Spleen (tissue), 11 donors: ENCODE results near the gene EYA2. TPM values are rescaled to one million over a fixed set of nuclear protein-coding genes. Genes with fewer than 3 reads are reported as not detected.

Source experiments
- DNase-seq: peaks from one replicate; pipeline ENCODE4 v3.0.0-alpha.2; 2020
- H3K27ac ChIP-seq, 8 donors: fragments of 200-600 bp; sonication (generic) in 7 of 8; 1 replicate in 4 of 8; 2 replicates in 4 of 8; pipeline versions ENCODE4 v1.5.0 to v1.8.0; 2016 to 2021; ENCODE audit warnings: inconsistent platforms in 4 of 8, mild to moderate bottlenecking in 4 of 8, moderate library complexity in 1 of 8
- H3K27me3 ChIP-seq, 7 donors: fragments of 200-600 bp; sonication (generic) in 6 of 7; replicated peaks in 1 of 7; 1 replicate in 4 of 7; 2 replicates in 3 of 7; pipeline versions ENCODE4 v1.5.0 to v1.8.0; 2016 to 2021; ENCODE audit warnings: inconsistent platforms in 3 of 7, mild to moderate bottlenecking in 1 of 7
- H3K36me3 ChIP-seq, 6 donors: fragments of 200-600 bp; sonication (generic) in 5 of 6; 1 replicate in 4 of 6; 2 replicates in 2 of 6; pipeline versions ENCODE4 v1.5.0 to v1.8.0; 2016 to 2021; ENCODE audit warnings: inconsistent platforms in 2 of 6
- H3K4me1 ChIP-seq, 6 donors: fragments of 200-600 bp; sonication (generic) in 5 of 6; 1 replicate in 3 of 6; 2 replicates in 3 of 6; pipeline versions ENCODE4 v1.5.0 to v1.8.0; 2016 to 2021; ENCODE audit warnings: inconsistent platforms in 3 of 6
- H3K4me3 ChIP-seq, 8 donors: fragments of 200-600 bp; sonication (generic) in 7 of 8; 1 replicate in 4 of 8; 2 replicates in 4 of 8; pipeline versions ENCODE4 v1.5.0 to v1.8.0; 2016 to 2021; ENCODE audit warnings: inconsistent platforms in 4 of 8, mild to moderate bottlenecking in 4 of 8, moderate library complexity in 2 of 8
- H3K9me3 ChIP-seq, 8 donors: fragments of 200-600 bp; sonication (generic) in 7 of 8; 1 replicate in 4 of 8; 2 replicates in 4 of 8; pipeline versions ENCODE4 v1.5.0 to v1.8.0; 2016 to 2021; ENCODE audit warnings: inconsistent platforms in 4 of 8
- POLR2A ChIP-seq, 3 donors: fragments of 450-650 bp; IDR thresholded peaks; one replicate each; pipeline ENCODE4 v1.5.1; 2017; ENCODE audit warnings: antibody characterized with exemption in 3 of 3, mild to moderate bottlenecking in 1 of 3
- POLR2AphosphoS5 ChIP-seq, 3 donors: sonication (generic); formaldehyde crosslinking; IDR thresholded peaks; one replicate each; pipeline ENCODE4 v1.5.1; 2017; ENCODE audit warnings: antibody characterized with exemption in 3 of 3
- WGBS, 5 donors: extraction: QIAGEN DNeasy Blood & Tissue Kit in 3 of 5; methylation state at CpG; one replicate each; pipeline versions ENCODE4 v1.1.5 to v1.1.7; 2013 to 2018; 5-methylcytosine and 5-hydroxymethylcytosine counted together
- intact Hi-C: fragments of 100-400 bp; cut with DNase I; formaldehyde crosslinking; loops from one replicate; pipeline ENCODE4 v1.15.0; 2023; ENCODE audit warnings: low total_unique reads
- polyA plus RNA-seq, 3 donors: library from polyadenylated mRNA; stranded (reverse); fragments of 200-250 nt; gene quantifications; one replicate each; pipeline ENCODE4 v1.2.1, GENCODE V29; 2013
- total RNA-seq, 7 donors: library from RNA; depleted of rRNA in 3 of 7; stranded (reverse); fragments of >200 nt in 3 of 7; fragmentation: NEBNext Ultra II Directional in 4 of 7; extraction: Animal tissue kit (Norgen Biotek cat#: 25700) in 4 of 7; gene quantifications; one replicate each; pipeline versions ENCODE4 v1.1.0 to v1.2.1, GENCODE V29; 2016 to 2021
- TF ChIP-seq, protein P1 (sequence below), 11 experiments: fragments of 200-600 bp in 7 of 11; fragments of 450-650 bp in 4 of 11; sonication (generic) in 4 of 11; IDR thresholded peaks in 8 of 11; conservative IDR thresholded peaks in 3 of 11; 1 replicate in 7 of 11; 2 replicates in 4 of 11; pipeline versions ENCODE4 v1.4.0 to v1.8.0; 2016 to 2021; ENCODE audit warnings: antibody characterized with exemption in 11 of 11, inconsistent platforms in 4 of 11, mild to moderate bottlenecking in 1 of 11
- donor health status: healthy with polysubstance abuse.
- donor health status: DM: no; HTN: no; CAD: no; lungs with moderate emphysema.
- donor health status: DM: no; HTN: no; CAD: no.
- donor health status: Bipolar disorder and iron deficiency.
- donor health status: healthy.
- donor health status: DM: no; HTN: no; CAD: no.
- donor health status: DM: yes; HTN: yes; CAD: no.

The EYA2 gene
- total and polyA plus RNA-seq, 10 donors = 0.26 to 0.76 (median 0.51) TPM; not detected in 1

DNA sequence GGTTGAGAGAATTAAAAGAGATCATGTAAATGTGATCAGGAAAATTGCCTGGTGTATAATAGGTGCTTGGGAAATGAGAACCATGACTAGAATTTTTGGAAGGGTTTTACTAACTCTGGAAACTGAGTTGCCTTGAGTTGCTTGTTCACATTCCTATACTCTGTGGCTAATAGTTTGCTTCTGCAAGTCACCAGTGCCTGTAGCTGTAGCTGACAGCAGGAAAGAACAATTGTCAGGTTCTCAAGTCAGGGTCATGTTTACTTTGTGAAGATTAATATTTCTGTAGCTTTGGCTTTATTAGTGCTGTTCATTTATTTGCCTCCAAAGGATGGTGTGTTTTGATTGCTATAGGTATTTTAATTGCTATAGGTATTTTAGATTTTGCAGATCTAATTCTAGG lies 86.5 kb downstream of the EYA2 start:
- intact Hi-C loops = no loop called here
- H3K27ac ChIP-seq = no peak overlapping the region
- H3K4me3 ChIP-seq = no peak overlapping the region
- H3K4me1 ChIP-seq = no peaks in the 10 kb centered on the region
- no peak for DNase-seq
- no peaks in the 10 kb centered on the region for H3K36me3 ChIP-seq
- H3K27me3 ChIP-seq = peaks cover 0 to 26% (median 0%) of the 10 kb centered on the region in 7 donors
- H3K9me3 ChIP-seq = peaks cover 3 to 18% (median 17%) of the 10 kb centered on the region in 8 donors
- TF ChIP-seq, protein P1, sequence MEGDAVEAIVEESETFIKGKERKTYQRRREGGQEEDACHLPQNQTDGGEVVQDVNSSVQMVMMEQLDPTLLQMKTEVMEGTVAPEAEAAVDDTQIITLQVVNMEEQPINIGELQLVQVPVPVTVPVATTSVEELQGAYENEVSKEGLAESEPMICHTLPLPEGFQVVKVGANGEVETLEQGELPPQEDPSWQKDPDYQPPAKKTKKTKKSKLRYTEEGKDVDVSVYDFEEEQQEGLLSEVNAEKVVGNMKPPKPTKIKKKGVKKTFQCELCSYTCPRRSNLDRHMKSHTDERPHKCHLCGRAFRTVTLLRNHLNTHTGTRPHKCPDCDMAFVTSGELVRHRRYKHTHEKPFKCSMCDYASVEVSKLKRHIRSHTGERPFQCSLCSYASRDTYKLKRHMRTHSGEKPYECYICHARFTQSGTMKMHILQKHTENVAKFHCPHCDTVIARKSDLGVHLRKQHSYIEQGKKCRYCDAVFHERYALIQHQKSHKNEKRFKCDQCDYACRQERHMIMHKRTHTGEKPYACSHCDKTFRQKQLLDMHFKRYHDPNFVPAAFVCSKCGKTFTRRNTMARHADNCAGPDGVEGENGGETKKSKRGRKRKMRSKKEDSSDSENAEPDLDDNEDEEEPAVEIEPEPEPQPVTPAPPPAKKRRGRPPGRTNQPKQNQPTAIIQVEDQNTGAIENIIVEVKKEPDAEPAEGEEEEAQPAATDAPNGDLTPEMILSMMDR (IDR thresholded peaks at IDR 0.05 in 8 of 11, conservative IDR thresholded peaks at IDR 0.05 in 3 of 11) = no peak
- no peak for TF ChIP-seq POLR2A (IDR thresholded peaks at IDR 0.05)
- TF ChIP-seq POLR2AphosphoS5 (IDR thresholded peaks at IDR 0.05) = no peak

DNA sequence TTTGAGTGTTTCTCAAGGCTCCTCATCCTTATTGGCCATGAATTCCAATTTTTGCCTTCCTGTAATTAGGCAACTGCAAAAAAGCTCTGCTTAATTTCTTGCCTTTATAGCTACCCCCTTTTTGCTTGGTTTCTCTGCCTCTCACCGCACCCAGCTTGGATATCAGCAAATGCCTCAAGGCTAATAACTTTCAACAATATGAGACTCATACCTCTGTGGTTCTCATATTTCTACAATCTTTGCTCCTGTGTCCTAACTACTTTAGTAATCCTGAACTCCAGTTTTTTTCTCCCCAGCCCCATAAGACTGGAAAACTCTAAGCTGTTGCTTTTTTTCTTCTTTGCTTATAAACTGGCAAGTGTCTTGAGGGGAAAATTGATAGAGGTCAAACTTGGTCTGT lies 88.8 kb downstream of the EYA2 start:
- 89 to 97% (median 94%) methylated on average over 1 of the region's 1 CpG for WGBS, 5 donors
- Histone ChIP-seq H3K4me1 (no peaks in the 10 kb centered on the region), H3K27me3 (peaks cover 0 to 15% (median 0%) of the 10 kb centered on the region in 7 donors), H3K36me3 (no peaks in the 10 kb centered on the region), H3K9me3 (peaks cover 3 to 18% (median 17%) of the 10 kb centered on the region in 8 donors), H3K4me3 (no peak overlapping the region), H3K27ac (no peak overlapping the region)
- intact Hi-C loops = no loop called here
- DNase-seq = no peak
- TF ChIP-seq POLR2A (IDR thresholded peaks at IDR 0.05) (no peak), POLR2AphosphoS5 (IDR thresholded peaks at IDR 0.05) (no peak)
- TF ChIP-seq, protein P1 (IDR thresholded peaks at IDR 0.05 in 8 of 11, conservative IDR thresholded peaks at IDR 0.05 in 3 of 11) = no peak

DNA sequence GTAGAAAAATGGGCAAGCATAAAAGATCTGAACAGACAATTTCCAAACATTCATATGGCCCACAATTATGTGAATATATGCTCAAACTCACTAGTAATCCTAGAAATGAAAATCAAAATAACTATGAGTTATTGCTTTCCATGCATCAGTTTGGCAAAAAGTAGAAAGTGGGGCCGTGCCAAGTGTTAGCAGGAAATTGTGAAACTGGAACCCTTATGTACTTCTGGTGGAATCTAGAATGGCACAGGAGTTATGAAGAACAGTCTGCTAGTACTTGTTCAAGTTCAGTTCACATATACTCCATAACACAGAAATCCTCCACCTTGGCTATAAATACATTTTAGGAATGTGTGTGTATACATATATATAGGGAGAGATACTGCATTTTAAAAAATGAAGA lies 89.8 kb downstream of the EYA2 start:
- no peak for TF ChIP-seq POLR2AphosphoS5 (IDR thresholded peaks at IDR 0.05)
- TF ChIP-seq, protein P1 (IDR thresholded peaks at IDR 0.05 in 8 of 11, conservative IDR thresholded peaks at IDR 0.05 in 3 of 11) = no peak
- no peak for TF ChIP-seq POLR2A (IDR thresholded peaks at IDR 0.05)
- Histone ChIP-seq H3K9me3 (peaks cover 3 to 18% (median 17%) of the 10 kb centered on the region in 8 donors), H3K27ac (no peak overlapping the region), H3K36me3 (no peaks in the 10 kb centered on the region), H3K27me3 (peaks cover 0 to 12% (median 0%) of the 10 kb centered on the region in 7 donors), H3K4me3 (no peak overlapping the region), H3K4me1 (no peaks in the 10 kb centered on the region)
- intact Hi-C loops = no loop called here
- no peak for DNase-seq
- 33 to 65% (median 47%) methylated on average over 1 of the region's 1 CpG for WGBS, 5 donors

DNA sequence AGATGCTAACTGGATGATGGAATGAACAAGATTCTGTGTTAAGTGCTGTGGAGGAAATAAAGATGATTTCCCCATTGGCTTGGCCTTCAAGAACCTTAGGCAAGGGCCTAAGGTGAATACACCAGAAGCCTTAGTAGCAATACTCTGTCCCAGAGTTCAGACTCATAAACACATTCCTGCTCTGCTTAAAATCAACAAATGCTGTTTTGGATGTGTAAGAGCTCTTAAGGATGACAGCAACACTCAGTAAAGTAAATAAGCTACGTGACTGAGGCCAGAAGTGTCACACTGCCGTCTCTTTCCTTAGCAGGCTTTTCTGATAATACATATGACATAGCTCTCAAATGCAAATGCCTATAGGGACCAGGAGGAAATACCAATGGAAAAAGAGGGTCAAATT lies 90.6 kb downstream of the EYA2 start:
- 37 to 72% (median 61%) methylated on average over 2 of the region's 2 CpGs for WGBS, 5 donors

More for the DNA sequence above, 90.6 kb downstream of the EYA2 start:
- Histone ChIP-seq H3K4me1 (no peaks in the 10 kb centered on the region), H3K9me3 (peaks cover 3 to 18% (median 17%) of the 10 kb centered on the region in 8 donors), H3K4me3 (no peak overlapping the region), H3K27ac (no peak overlapping the region), H3K27me3 (peaks cover 0 to 20% (median 0%) of the 10 kb centered on the region in 7 donors), H3K36me3 (no peaks in the 10 kb centered on the region)
- TF ChIP-seq, protein P1 (IDR thresholded peaks at IDR 0.05 in 8 of 11, conservative IDR thresholded peaks at IDR 0.05 in 3 of 11) = no peak
- no peak for TF ChIP-seq POLR2A (IDR thresholded peaks at IDR 0.05)
- no peak for TF ChIP-seq POLR2AphosphoS5 (IDR thresholded peaks at IDR 0.05)
- intact Hi-C loops = no loop called here
- no peak for DNase-seq
